GM23248 (cell line): ENCODE data around the gene SPDEF. TPM values are rescaled to one million over a fixed set of nuclear protein-coding genes. Genes with fewer than 3 reads are reported as not detected.

ENCODE experiments used
- DNase-seq: peaks from one replicate; pipeline ENCODE4 v3.0.0-alpha.2; 2015
- H2AFZ ChIP-seq: fragments of 200-600 bp; sonication (generic); 2 replicates; pipeline ENCODE4 v1.6.1; 2016; ENCODE audit warnings: antibody characterized with exemption
- H3F3A ChIP-seq: fragments of 200-600 bp; sonication (generic); 2 replicates; pipeline ENCODE4 v1.6.1; 2016; ENCODE audit warnings: mild to moderate bottlenecking, antibody characterized with exemption, mixed run types; ENCODE audit not compliant: insufficient read depth
- H3K27ac ChIP-seq: fragments of 200-600 bp; sonication (generic); 2 replicates; pipeline ENCODE4 v1.5.1; 2016; ENCODE audit warnings: mild to moderate bottlenecking
- H3K27me3 ChIP-seq: fragments of 200-600 bp; sonication (generic); replicated peaks from 2 replicates; pipeline ENCODE4 v1.6.1; 2016; ENCODE audit warnings: mild to moderate bottlenecking; ENCODE audit not compliant: insufficient read depth
- H3K36me3 ChIP-seq: fragments of 200-600 bp; sonication (generic); 2 replicates; pipeline ENCODE4 v1.6.1; 2016; ENCODE audit warnings: low read depth, mild to moderate bottlenecking
- H3K4me1 ChIP-seq: fragments of 200-600 bp; sonication (generic); 2 replicates; pipeline ENCODE4 v1.6.1; 2016; ENCODE audit warnings: mild to moderate bottlenecking; ENCODE audit not compliant: insufficient read depth
- H3K4me2 ChIP-seq: fragments of 200-600 bp; sonication (generic); one replicate; pipeline ENCODE4 v1.6.1; 2016; ENCODE audit warnings: mild to moderate bottlenecking; ENCODE audit not compliant: unreplicated experiment
- H3K4me3 ChIP-seq: fragments of 200-600 bp; sonication (generic); 2 replicates; pipeline ENCODE4 v1.5.1; 2016; ENCODE audit warnings: mild to moderate bottlenecking
- H3K79me2 ChIP-seq: fragments of 200-600 bp; sonication (generic); 2 replicates; pipeline ENCODE4 v1.6.1; 2016; ENCODE audit warnings: mild to moderate bottlenecking; ENCODE audit not compliant: insufficient read depth
- H3K9ac ChIP-seq: fragments of 200-600 bp; sonication (generic); 2 replicates; pipeline ENCODE4 v1.6.1; 2016; ENCODE audit warnings: mild to moderate bottlenecking
- H3K9me2 ChIP-seq: fragments of 200-600 bp; sonication (generic); 2 replicates; pipeline ENCODE4 v1.6.1; 2016; ENCODE audit warnings: mixed run types, mild to moderate bottlenecking, moderate library complexity; ENCODE audit not compliant: insufficient read depth
- H3K9me3 ChIP-seq: fragments of 200-600 bp; sonication (generic); one replicate; pipeline ENCODE4 v1.6.1; 2017; ENCODE audit warnings: low read depth
- H4K20me1 ChIP-seq: fragments of 200-600 bp; sonication (generic); 2 replicates; pipeline ENCODE4 v1.6.0; 2016; ENCODE audit not compliant: insufficient read depth
- EZH2 ChIP-seq: fragments of 200-600 bp; sonication (generic); IDR thresholded peaks from 2 replicates; pipeline ENCODE4 v1.6.1; 2018; ENCODE audit warnings: antibody characterized with exemption, mild to moderate bottlenecking; ENCODE audit not compliant: insufficient read depth, poor library complexity, severe bottlenecking
- EZH2phosphoT487 ChIP-seq: fragments of 200-600 bp; sonication (generic); IDR thresholded peaks from 2 replicates; pipeline ENCODE4 v1.6.1; 2018; ENCODE audit warnings: antibody characterized with exemption, moderate library complexity, mild to moderate bottlenecking, low read depth; ENCODE audit not compliant: insufficient read depth
- WGBS, 2 experiments: methylation state at CpG; one replicate each; pipeline ENCODE4 v1.1.6; 2015 to 2017; ENCODE audit warnings: low lambda C conversion rate in 2 of 2, low coverage in 1 of 2; ENCODE audit errors: missing lambda C conversion rate in 2 of 2; 5-methylcytosine and 5-hydroxymethylcytosine counted together
- in situ Hi-C: fragments of 300-500 bp; cut with MboI; formaldehyde crosslinking; loops from 2 replicates; pipeline ENCODE4 v1.15.0; 2020
- polyA plus RNA-seq: library from polyadenylated mRNA; unstranded; fragments of >200 nt; fragmentation: Nextera tagmentation; extraction: Ambion mirVana; gene quantifications from 2 replicates; pipeline ENCODE4 v1.2.1, GENCODE V29; 2016
- total RNA-seq: library from RNA; depleted of rRNA; stranded (reverse); fragments of >200 nt; shearing (Covaris generic); gene quantifications from 2 replicates; pipeline ENCODE4 v1.2.3, GENCODE V29; 2014

Gene SPDEF
- total and polyA plus RNA-seq, 2 experiments from 2014 or later = not detected

- DNase-seq = peak; percentile 51
- WGBS, 2 experiments = 56 to 59% methylated on average over 20 of the region's 20 CpGs
Observed at GRCh38 chr6:34560366-34561226, 4.5 kb upstream of the SPDEF start.

GRCh38 chr6:34559651-34560365 is 3.7 kb upstream of the SPDEF start:
- H3K4me1 ChIP-seq = no peaks in the 10 kb centered on the region
- H3K27me3 ChIP-seq = no peaks in the 10 kb centered on the region
- 62 to 69% methylated on average over 10 of the region's 10 CpGs for WGBS, 2 experiments
- H3K9ac ChIP-seq = no peak overlapping the region
- no peak overlapping the region for H3K4me3 ChIP-seq
- H3K9me3 ChIP-seq = no peaks in the 10 kb centered on the region
- no peaks in the 10 kb centered on the region for H3F3A ChIP-seq
- H3K27ac ChIP-seq = no peak overlapping the region
- no peaks in the 10 kb centered on the region for H3K79me2 ChIP-seq
- H3K36me3 ChIP-seq = no peaks in the 10 kb centered on the region
- in situ Hi-C loops = no loop called here
- H3K4me2 ChIP-seq = no peak overlapping the region
- no peak overlapping the region for H2AFZ ChIP-seq
- no peaks in the 10 kb centered on the region for H3K9me2 ChIP-seq
- no peaks in the 10 kb centered on the region for H4K20me1 ChIP-seq
- no peak for DNase-seq
- TF ChIP-seq EZH2 = no peak

More at GRCh38 chr6:34560366-34561226, 4.5 kb upstream of the SPDEF start:
- H3K4me2 ChIP-seq = no peak overlapping the region
- H3K9ac ChIP-seq = no peak overlapping the region
- no peaks in the 10 kb centered on the region for H3K27me3 ChIP-seq
- H3K4me1 ChIP-seq = no peaks in the 10 kb centered on the region
- no peaks in the 10 kb centered on the region for H4K20me1 ChIP-seq
- H3K36me3 ChIP-seq = no peaks in the 10 kb centered on the region
- H2AFZ ChIP-seq = no peak overlapping the region
- H3K9me3 ChIP-seq = no peaks in the 10 kb centered on the region
- no peaks in the 10 kb centered on the region for H3K79me2 ChIP-seq
- TF ChIP-seq EZH2phosphoT487 (no peak), EZH2 (no peak)
- H3F3A ChIP-seq = no peaks in the 10 kb centered on the region
- H3K4me3 ChIP-seq = no peak overlapping the region
- no peak overlapping the region for H3K27ac ChIP-seq
- no peaks in the 10 kb centered on the region for H3K9me2 ChIP-seq
- in situ Hi-C loops = no loop called here

- no peaks in the 10 kb centered on the region for H3K79me2 ChIP-seq
- H3K4me1 ChIP-seq = no peaks in the 10 kb centered on the region
- H2AFZ ChIP-seq = no peak overlapping the region
- no peaks in the 10 kb centered on the region for H3K36me3 ChIP-seq
- no peaks in the 10 kb centered on the region for H3F3A ChIP-seq
- H3K4me2 ChIP-seq = no peak overlapping the region
- TF ChIP-seq EZH2phosphoT487 (no peak), EZH2 (no peak)
- in situ Hi-C loops = no loop called here
- H3K4me3 ChIP-seq = no peak overlapping the region
- WGBS, 2 experiments = 77 to 79% methylated on average over 4 of the region's 4 CpGs
- no peak for DNase-seq
- no peaks in the 10 kb centered on the region for H3K27me3 ChIP-seq
- H4K20me1 ChIP-seq = no peaks in the 10 kb centered on the region
- no peak overlapping the region for H3K27ac ChIP-seq
- no peak overlapping the region for H3K9ac ChIP-seq
- H3K9me2 ChIP-seq = no peaks in the 10 kb centered on the region
- H3K9me3 ChIP-seq = no peaks in the 10 kb centered on the region
Observed at GRCh38 chr6:34558172-34558714, 2.1 kb upstream of the SPDEF start.

- no peak overlapping the region for H3K4me3 ChIP-seq
- H3K36me3 ChIP-seq = no peaks in the 10 kb centered on the region
- H2AFZ ChIP-seq = no peak overlapping the region
- no peak for DNase-seq
- no peaks in the 10 kb centered on the region for H4K20me1 ChIP-seq
- 72 to 78% methylated on average over 9 of the region's 9 CpGs for WGBS, 2 experiments
- no peaks in the 10 kb centered on the region for H3K4me1 ChIP-seq
- no peak overlapping the region for H3K27ac ChIP-seq
- H3K4me2 ChIP-seq = no peak overlapping the region
- TF ChIP-seq EZH2 (no peak), EZH2phosphoT487 (no peak)
- H3K9ac ChIP-seq = no peak overlapping the region
- H3K9me2 ChIP-seq = no peaks in the 10 kb centered on the region
- no peaks in the 10 kb centered on the region for H3K27me3 ChIP-seq
- H3F3A ChIP-seq = no peaks in the 10 kb centered on the region
- H3K79me2 ChIP-seq = no peaks in the 10 kb centered on the region
- H3K9me3 ChIP-seq = no peaks in the 10 kb centered on the region
- in situ Hi-C loops = no loop called here
Observed at GRCh38 chr6:34557228-34557627, 1.1 kb upstream of the SPDEF start.
